Chondrocyte (in vitro differentiated cells): ENCODE results near the gene FFAR1. TPM values are rescaled to one million over a fixed set of nuclear protein-coding genes. Genes with fewer than 3 reads are reported as not detected.

ENCODE experiments used
- DNase-seq: peaks from one replicate; pipeline ENCODE4 v3.0.0; 2021; ENCODE audit warnings: mixed read lengths, low spot score
- H3K27ac Mint-ChIP-seq: one replicate; pipeline ENCODE4 v1.8.0; 2021; ENCODE audit warnings: mild to moderate bottlenecking, moderate library complexity, mixed read lengths; ENCODE audit not compliant: unreplicated experiment
- H3K27me3 Mint-ChIP-seq: 2 replicates; pipeline ENCODE4 v1.8.0; 2021; ENCODE audit warnings: low read depth, mixed read lengths
- H3K36me3 Mint-ChIP-seq: 2 replicates; pipeline ENCODE4 v1.8.0; 2021; ENCODE audit warnings: low read depth, mixed read lengths
- H3K4me1 Mint-ChIP-seq: 2 replicates; pipeline ENCODE4 v1.8.0; 2021; ENCODE audit warnings: low read depth, mild to moderate bottlenecking, mixed read lengths
- H3K4me3 Mint-ChIP-seq: one replicate; pipeline ENCODE4 v1.8.0; 2021; ENCODE audit warnings: mild to moderate bottlenecking, moderate library complexity, mixed read lengths; ENCODE audit not compliant: unreplicated experiment
- H3K9me3 Mint-ChIP-seq: 2 replicates; pipeline ENCODE4 v1.8.0; 2021; ENCODE audit warnings: low read depth, mixed read lengths
- CTCF ChIP-seq: fragments of 200-600 bp; sonication (generic); IDR thresholded peaks from 2 replicates; pipeline ENCODE4 v1.5.0; 2021; ENCODE audit warnings: antibody characterized with exemption, mild to moderate bottlenecking, moderate library complexity
- total RNA-seq: library from RNA; stranded (reverse); gene quantifications from 3 replicates; pipeline ENCODE4 v1.2.1, GENCODE V29; 2021

Gene FFAR1
- total RNA-seq, 1 donor from 2014 or later = not detected

GRCh38 chr19:35330475-35330874, 17.2 kb upstream of the FFAR1 start:
- Mint-ChIP-seq H3K4me1 (no peaks in the 10 kb centered on the region), H3K4me3 (no peak overlapping the region)

GRCh38 chr19:35331551-35332214, 16.0 kb upstream of the FFAR1 start:
- Mint-ChIP-seq H3K27ac (no peak overlapping the region), H3K36me3 (no peaks in the 10 kb centered on the region), H3K4me1 (no peaks in the 10 kb centered on the region), H3K9me3 (no peaks in the 10 kb centered on the region), H3K4me3 (no peak overlapping the region), H3K27me3 (peaks cover 44% of the 10 kb centered on the region)
- no peak for DNase-seq
- no peak for TF ChIP-seq CTCF

More at GRCh38 chr19:35330475-35330874, 17.2 kb upstream of the FFAR1 start:
- H3K27me3 Mint-ChIP-seq = peaks cover 47% of the 10 kb centered on the region
- no peak for TF ChIP-seq CTCF
- H3K27ac Mint-ChIP-seq = no peak overlapping the region
- DNase-seq = no peak
- no peaks in the 10 kb centered on the region for H3K36me3 Mint-ChIP-seq
- H3K9me3 Mint-ChIP-seq = no peaks in the 10 kb centered on the region

GRCh38 chr19:35332817-35333216, 14.9 kb upstream of the FFAR1 start:
- Mint-ChIP-seq H3K4me3 (no peak overlapping the region), H3K27me3 (peaks cover 43% of the 10 kb centered on the region), H3K9me3 (no peaks in the 10 kb centered on the region), H3K36me3 (no peaks in the 10 kb centered on the region), H3K4me1 (no peaks in the 10 kb centered on the region), H3K27ac (no peak overlapping the region)
- TF ChIP-seq CTCF = no peak
- DNase-seq = no peak

- Mint-ChIP-seq H3K27ac (no peak overlapping the region), H3K27me3 (peaks cover 47% of the 10 kb centered on the region), H3K4me1 (no peaks in the 10 kb centered on the region), H3K36me3 (no peaks in the 10 kb centered on the region), H3K9me3 (no peaks in the 10 kb centered on the region), H3K4me3 (no peak overlapping the region)
- no peak for DNase-seq
- TF ChIP-seq CTCF = no peak
Observed at GRCh38 chr19:35334144-35334753, 13.5 kb upstream of the FFAR1 start.

- Mint-ChIP-seq H3K36me3 (no peaks in the 10 kb centered on the region), H3K9me3 (no peaks in the 10 kb centered on the region), H3K4me1 (no peaks in the 10 kb centered on the region), H3K4me3 (no peak overlapping the region), H3K27ac (no peak overlapping the region), H3K27me3 (peaks cover 49% of the 10 kb centered on the region)
- DNase-seq = no peak
- TF ChIP-seq CTCF = no peak
Observed at GRCh38 chr19:35336166-35336955, 11.3 kb upstream of the FFAR1 start.
